HG02885 (cell line): ENCODE results near the gene ANXA2R.
"Not testable (repeated sequence)": the region's sequence is repeated elsewhere in the genome, so short reads cannot be mapped to it uniquely, and the experiment has no call there.

ENCODE experiments used
- ATAC-seq: cut with Tn5 transposase; IDR thresholded peaks from one replicate; pipeline ENCODE4 v1.9.1; 2021; ENCODE audit warnings: mild to moderate bottlenecking; ENCODE audit not compliant: unreplicated experiment, poor library complexity

ANXA2R gene

GRCh38 chr5:43061352-43062075 lies 21.4 kb upstream of the ANXA2R start:
- no peak for ATAC-seq

DNA sequence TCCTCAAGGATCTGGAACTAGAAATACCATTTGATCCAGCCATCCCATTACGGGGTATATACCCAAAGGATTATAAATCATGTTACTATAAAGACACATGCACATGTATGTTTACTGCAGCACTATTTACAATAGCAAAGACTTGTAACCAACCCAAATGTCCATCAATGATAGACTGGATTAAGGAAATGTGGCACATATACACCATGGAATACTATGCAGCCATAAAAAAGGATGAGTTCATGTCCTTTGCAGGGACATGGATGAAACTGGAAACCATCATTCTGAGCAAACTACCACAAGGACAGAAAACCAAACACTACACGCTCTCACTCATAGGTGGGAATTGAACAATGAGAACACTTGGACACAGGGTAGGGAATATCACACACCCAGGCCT lies 19.9 kb upstream of the ANXA2R start:
- ATAC-seq = not testable (repeated sequence)

DNA sequence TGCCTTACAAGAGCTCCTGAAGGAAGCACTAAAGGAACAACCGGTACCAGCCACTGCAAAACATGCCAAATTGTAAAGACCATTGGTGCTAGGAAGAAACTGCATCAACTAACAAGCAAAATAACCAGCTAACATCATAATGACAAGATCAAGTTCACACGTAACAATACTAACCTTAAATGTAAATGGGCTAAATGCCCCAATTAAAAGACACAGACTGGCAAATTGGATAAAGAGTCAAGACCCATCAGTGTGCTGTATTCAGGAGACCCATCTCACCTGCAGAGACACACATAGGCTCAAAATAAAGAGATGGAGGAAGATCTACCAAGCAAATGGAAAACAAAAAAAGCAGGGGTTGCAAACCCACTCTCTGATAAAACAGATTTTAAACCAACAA lies 15.0 kb upstream of the ANXA2R start:
- ATAC-seq = not testable (repeated sequence)

- ATAC-seq = no peak
Measured at GRCh38 chr5:43051684-43052083, 11.6 kb upstream of the ANXA2R start.

GRCh38 chr5:43050384-43050783 lies 10.3 kb upstream of the ANXA2R start:
- no peak for ATAC-seq

DNA sequence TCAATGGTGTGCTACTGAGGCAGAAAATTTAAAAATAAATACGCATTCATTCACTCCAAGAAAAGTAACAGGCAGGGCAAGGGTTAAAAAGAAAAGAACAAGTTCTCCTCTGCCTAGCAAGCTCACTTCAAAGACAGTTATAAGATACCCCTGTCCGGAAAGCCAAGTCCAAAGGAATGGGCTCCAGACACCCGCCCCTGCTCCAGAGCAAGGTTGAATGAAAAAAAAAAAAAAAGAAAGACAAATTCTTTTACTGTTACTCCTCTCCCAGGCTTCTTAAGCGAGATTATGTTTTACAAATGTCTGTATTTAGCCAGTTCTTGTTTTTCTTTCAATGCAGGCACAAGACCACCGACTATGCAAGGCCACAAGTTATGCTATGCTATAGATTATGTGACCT lies 9.1 kb upstream of the ANXA2R start:
- no peak for ATAC-seq

GRCh38 chr5:43046474-43046873 lies 6.4 kb upstream of the ANXA2R start:
- ATAC-seq = no peak

DNA sequence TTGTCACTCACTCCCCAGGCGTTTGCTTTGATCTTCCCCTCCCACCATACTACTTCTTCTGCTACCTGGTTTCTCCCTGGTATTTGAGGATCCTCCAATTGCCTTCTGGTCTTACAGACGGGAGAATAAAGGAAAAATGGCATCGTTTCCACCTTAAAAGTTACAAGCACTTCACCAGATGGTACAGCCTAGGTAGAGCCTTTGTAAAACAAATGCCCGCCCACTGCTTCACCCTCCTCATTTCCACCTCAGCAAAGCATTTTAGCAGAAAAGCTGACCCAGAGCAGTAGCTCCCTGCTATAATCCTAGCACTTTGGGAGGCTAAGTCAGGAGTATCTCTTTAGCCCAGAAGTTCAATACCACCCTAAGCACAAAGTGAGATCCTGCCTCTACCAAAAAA lies 5.1 kb upstream of the ANXA2R start:
- no peak for ATAC-seq

GRCh38 chr5:43044181-43044914 lies 4.2 kb upstream of the ANXA2R start:
- ATAC-seq = no peak

GRCh38 chr5:43043400-43043756 lies 3.3 kb upstream of the ANXA2R start:
- no peak for ATAC-seq

- ATAC-seq = peak; percentile 32
Measured at GRCh38 chr5:43042626-43043399, 2.7 kb upstream of the ANXA2R start.

- ATAC-seq = peak; percentile 23
Measured at GRCh38 chr5:43042176-43042625, 2.1 kb upstream of the ANXA2R start.

GRCh38 chr5:43041669-43042175 lies 1.6 kb upstream of the ANXA2R start:
- ATAC-seq = peak; percentile 17

GRCh38 chr5:43041110-43041668 lies 1.1 kb upstream of the ANXA2R start:
- no peak for ATAC-seq

- peak; percentile 4 for ATAC-seq
Measured at GRCh38 chr5:43039471-43040286, 440 bp downstream of the ANXA2R start.

DNA sequence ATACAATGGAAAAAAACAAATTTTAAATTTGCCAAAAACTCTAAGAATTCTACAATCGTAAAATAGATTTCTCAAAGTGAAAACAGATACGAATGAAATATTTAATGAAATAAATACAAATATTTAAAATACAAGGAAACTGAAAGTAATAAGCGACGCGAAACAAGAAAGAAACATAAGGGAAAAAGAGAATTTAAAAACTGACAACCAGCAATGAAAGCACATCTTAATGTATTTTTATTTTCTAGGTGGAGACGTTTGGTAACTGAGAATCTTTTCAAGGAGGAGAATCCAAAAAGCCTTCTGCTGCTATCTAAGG lies 1.0 kb downstream of the ANXA2R start:
- no peak for ATAC-seq

- ATAC-seq = peak; percentile 9
Measured at GRCh38 chr5:43038496-43038989, 1.6 kb downstream of the ANXA2R start.

GRCh38 chr5:43037636-43038495 lies 2.3 kb downstream of the ANXA2R start:
- ATAC-seq = peak; percentile 33
